PC-3 (cell line): ENCODE measurements around the gene PCNX2. TPM values are rescaled to one million over a fixed set of nuclear protein-coding genes. Genes with fewer than 3 reads are reported as not detected.

Source experiments
- ATAC-seq: fragments of 200-7000 bp; cut with Tn5 transposase; 2 replicates; pipeline ENCODE4 v1.9.1; 2020; ENCODE audit warnings: mild to moderate bottlenecking, moderate library complexity
- BruUV-seq: library from RNA; stranded (reverse); fragments of 400-500 nt; replicated peaks from 2 replicates; lab custom pipeline; 2021; lab: Mats Ljungman, UMichigan
- CTCF ChIA-PET: fragments of 300-600 bp; sonication (Branson Sonifier 250); formaldehyde crosslinking; loops from one replicate; lab custom pipeline; 2022; ENCODE audit warnings: antibody characterized with exemption; lab: Charles Lee
- POLR2A ChIA-PET: fragments of 300-600 bp; sonication (Branson Sonifier 250); formaldehyde crosslinking; loops from one replicate; lab custom pipeline; 2022; ENCODE audit warnings: antibody characterized with exemption; ENCODE audit not compliant: unreplicated experiment; lab: Charles Lee
- DNase-seq: peaks from one replicate; pipeline ENCODE4 v3.0.0-alpha.2; 2015
- H2AFZ ChIP-seq: fragments of 300-600 bp; sonication (generic); 2 replicates; pipeline ENCODE4 v1.6.0; 2016; ENCODE audit warnings: antibody characterized with exemption, low read length
- H3F3A ChIP-seq: fragments of 300-600 bp; sonication (generic); one replicate; pipeline ENCODE4 v1.6.0; 2017; ENCODE audit warnings: antibody characterized with exemption, low read length, control low read depth, mild to moderate bottlenecking; ENCODE audit not compliant: unreplicated experiment
- H3K27ac ChIP-seq: fragments of 300-600 bp; sonication (generic); 2 replicates; pipeline ENCODE4 v1.5.1; 2016; ENCODE audit warnings: mild to moderate bottlenecking, low read length
- H3K27me3 ChIP-seq: fragments of 300-600 bp; sonication (generic); 2 replicates; pipeline ENCODE4 v1.6.1; 2016; ENCODE audit warnings: low read length, mixed read lengths
- H3K36me3 ChIP-seq: fragments of 300-600 bp; sonication (generic); 2 replicates; pipeline ENCODE4 v1.6.1; 2016; ENCODE audit warnings: low read depth, mixed run types, low read length, mixed read lengths
- H3K4me1 ChIP-seq: fragments of 300-600 bp; sonication (generic); 2 replicates; pipeline ENCODE4 v1.5.1; 2016; ENCODE audit warnings: low read length; ENCODE audit not compliant: insufficient read depth
- H3K4me2 ChIP-seq: fragments of 300-600 bp; sonication (generic); 2 replicates; pipeline ENCODE4 v1.6.0; 2016; ENCODE audit warnings: low read length
- H3K4me3 ChIP-seq: fragments of 300-600 bp; sonication (generic); 2 replicates; pipeline ENCODE4 v1.5.1; 2016; ENCODE audit warnings: mild to moderate bottlenecking, low read length, mixed read lengths
- H3K79me2 ChIP-seq: fragments of 300-600 bp; sonication (generic); 2 replicates; pipeline ENCODE4 v1.6.1; 2017; ENCODE audit warnings: low read length, mixed read lengths
- H3K9ac ChIP-seq: fragments of 300-600 bp; sonication (generic); 2 replicates; pipeline ENCODE4 v1.6.0; 2016; ENCODE audit warnings: mild to moderate bottlenecking, low read length
- H3K9me2 ChIP-seq: fragments of 300-600 bp; sonication (generic); replicated peaks from 2 replicates; pipeline ENCODE4 v1.6.1; 2016; ENCODE audit warnings: mixed run types, low read length, mixed read lengths
- H3K9me3 ChIP-seq: fragments of 300-600 bp; sonication (generic); 2 replicates; pipeline ENCODE4 v1.6.1; 2016; ENCODE audit warnings: low read length, mixed read lengths
- H4K20me1 ChIP-seq: fragments of 300-600 bp; sonication (generic); 2 replicates; pipeline ENCODE4 v1.6.1; 2016; ENCODE audit warnings: low read length, mixed read lengths
- CTCF ChIP-seq: fragments of 300-600 bp; sonication (generic); conservative IDR thresholded peaks from 2 replicates; pipeline ENCODE4 v1.5.1; 2017; ENCODE audit warnings: antibody characterized with exemption, low read depth, mild to moderate bottlenecking, low read length
- EZH2 ChIP-seq: fragments of 300-600 bp; sonication (generic); IDR thresholded peaks from one replicate; pipeline ENCODE4 v1.6.1; 2017; ENCODE audit warnings: antibody characterized with exemption, mild to moderate bottlenecking, low read length; ENCODE audit not compliant: unreplicated experiment
- EZH2phosphoT487 ChIP-seq: fragments of 300-600 bp; sonication (generic); IDR thresholded peaks from 2 replicates; pipeline ENCODE4 v1.6.1; 2018; ENCODE audit warnings: mild to moderate bottlenecking, antibody characterized with exemption, low read length, borderline replicate concordance
- intact Hi-C: fragments of 100-400 bp; cut with micrococcal nuclease; formaldehyde crosslinking; loops from 2 replicates; pipeline ENCODE4 v1.9.0; 2023
- total RNA-seq: library from RNA; depleted of rRNA; stranded (reverse); fragments of >200 nt; gene quantifications from 2 replicates; pipeline ENCODE4 v1.2.3, GENCODE V29; 2014

Gene PCNX2
- total RNA-seq, 1 experiment from 2014 or later = 17.3 TPM

- H3K4me1 ChIP-seq = peaks cover 15% of the 10 kb centered on the region
- no TSS peak for BruUV-seq
- no peaks in the 10 kb centered on the region for H3K9me3 ChIP-seq
- H3K36me3 ChIP-seq = no peaks in the 10 kb centered on the region
- H4K20me1 ChIP-seq = peaks cover 12% of the 10 kb centered on the region; the same call in 1 of the 2 replicates
- CTCF ChIA-PET = no interaction called here
- DNase-seq = no peak
- ATAC-seq = no peak
- H2AFZ ChIP-seq = peak overlapping the region; percentile 83
- H3K79me2 ChIP-seq = peaks cover 28% of the 10 kb centered on the region
- POLR2A ChIA-PET = no interaction called here
- H3F3A ChIP-seq = no peaks in the 10 kb centered on the region
- no peaks in the 10 kb centered on the region for H3K9me2 ChIP-seq
- H3K27me3 ChIP-seq = no peaks in the 10 kb centered on the region
- TF ChIP-seq EZH2 = no peak
- intact Hi-C loops = no loop called here
- H3K27ac ChIP-seq = no peak overlapping the region
- H3K4me3 ChIP-seq = peak overlapping the region; percentile 68
- peak overlapping the region; percentile 80 for H3K4me2 ChIP-seq
- H3K9ac ChIP-seq = no peak overlapping the region
These were observed 30.8 kb upstream of the PCNX2 start for GRCh38 chr1:233326319-233326718.

GRCh38 chr1:233323718-233324117 lies 28.2 kb upstream of the PCNX2 start:
- ChIA-PET POLR2A (no interaction called here), CTCF (no interaction called here)
- Histone ChIP-seq H3K79me2 (peaks cover 2% of the 10 kb centered on the region), H3K9ac (no peak overlapping the region), H3K36me3 (no peaks in the 10 kb centered on the region), H2AFZ (no peak overlapping the region), H3K4me2 (no peak overlapping the region), H3K27me3 (no peaks in the 10 kb centered on the region), H3K4me3 (no peak overlapping the region), H3K27ac (no peak overlapping the region), H3K9me3 (no peaks in the 10 kb centered on the region), H4K20me1 (no peaks in the 10 kb centered on the region), H3F3A (no peaks in the 10 kb centered on the region), H3K9me2 (no peaks in the 10 kb centered on the region), H3K4me1 (no peaks in the 10 kb centered on the region)
- DNase-seq (no peak), ATAC-seq (no peak)
- no TSS peak for BruUV-seq
- TF ChIP-seq EZH2 (no peak), EZH2phosphoT487 (no peak), CTCF (no peak)
- intact Hi-C loops = no loop called here

- Histone ChIP-seq H2AFZ (no peak overlapping the region), H3K27ac (no peak overlapping the region), H3K4me3 (no peak overlapping the region), H4K20me1 (no peaks in the 10 kb centered on the region), H3K9me2 (no peaks in the 10 kb centered on the region), H3K27me3 (no peaks in the 10 kb centered on the region), H3K4me1 (peaks cover 14% of the 10 kb centered on the region), H3K9ac (no peak overlapping the region), H3K79me2 (no peaks in the 10 kb centered on the region), H3K36me3 (no peaks in the 10 kb centered on the region), H3F3A (no peaks in the 10 kb centered on the region), H3K9me3 (no peaks in the 10 kb centered on the region), H3K4me2 (no peak overlapping the region)
- ChIA-PET POLR2A (no interaction called here), CTCF (no interaction called here)
- DNase-seq (no peak), ATAC-seq (no peak)
- BruUV-seq = no TSS peak
- TF ChIP-seq EZH2phosphoT487 (no peak), CTCF (no peak), EZH2 (no peak)
- intact Hi-C loops = no loop called here
These were observed 24.5 kb upstream of the PCNX2 start for GRCh38 chr1:233320023-233320422.
